Measurements from ENCODE around the gene CACNA2D3. TPM values are rescaled to one million over a fixed set of nuclear protein-coding genes. Genes with fewer than 3 reads are reported as not detected.

Gene CACNA2D3
- total and polyA plus RNA-seq, 4 donors = 0.72 to 2.4 (median 1.5) TPM

- no peaks in the 10 kb centered on the region for H3K9me3 ChIP-seq (ENCODE audit: control insufficient read depth, low read length)
- 79% methylated on average over 5 of the region's 5 CpGs for WGBS, 2 donors
- no peaks in the 10 kb centered on the region for H3K27me3 ChIP-seq (ENCODE audit: control insufficient read depth in 1 of 2, insufficient read depth in 2 of 2, low read length in 1 of 2)
- H3K36me3 ChIP-seq (ENCODE audit: control insufficient read depth in 1 of 2, insufficient read depth in 2 of 2, low read length in 1 of 2) = no peaks in the 10 kb centered on the region
- H3K4me3 ChIP-seq (ENCODE audit: low read length in 2 of 2) = no peak overlapping the region
- no peaks in the 10 kb centered on the region for H3K4me1 ChIP-seq (ENCODE audit: control insufficient read depth in 1 of 2, insufficient read depth in 2 of 2, low read length in 2 of 2)
- intact Hi-C loops (cut with DNase I) = no loop called here
- DNase-seq = no peak
- H3K27ac ChIP-seq (ENCODE audit: low read depth in 1 of 2, low read length in 2 of 2) = no peak overlapping the region
- ATAC-seq (ENCODE audit: low FRiP score) = no peak
Observed at GRCh38 chr3:54228806-54229205, 106.5 kb downstream of the CACNA2D3 start.

DNA sequence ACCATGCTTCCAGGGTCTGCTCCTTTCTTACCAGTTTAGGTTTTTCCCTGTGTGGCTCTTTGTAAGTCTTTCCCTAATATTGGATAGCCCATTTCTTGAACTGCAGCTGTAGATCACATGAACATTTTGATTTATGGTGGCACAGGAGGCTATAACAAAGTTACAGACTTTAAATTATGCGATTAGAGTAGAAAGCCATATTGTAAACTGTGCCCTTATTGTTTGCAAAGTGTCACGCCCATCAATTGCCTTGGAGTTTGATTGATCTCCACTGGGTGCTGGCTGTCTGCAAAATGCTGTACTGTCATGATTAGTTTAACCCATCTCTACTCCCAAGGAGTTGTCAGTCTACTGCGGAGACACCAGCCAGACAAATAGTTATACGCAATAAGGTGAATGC is 110.3 kb downstream of the CACNA2D3 start:
- no peak overlapping the region for H3K27ac ChIP-seq (ENCODE audit: low read depth in 1 of 2, low read length in 2 of 2)
- H3K4me1 ChIP-seq (ENCODE audit: control insufficient read depth in 1 of 2, insufficient read depth in 2 of 2, low read length in 2 of 2) = no peaks in the 10 kb centered on the region
- DNase-seq (no peak), ATAC-seq (ENCODE audit: low FRiP score) (no peak)
- no peaks in the 10 kb centered on the region for H3K36me3 ChIP-seq (ENCODE audit: control insufficient read depth in 1 of 2, insufficient read depth in 2 of 2, low read length in 1 of 2)
- intact Hi-C loops (cut with DNase I) = no loop called here
- H3K27me3 ChIP-seq (ENCODE audit: control insufficient read depth in 1 of 2, insufficient read depth in 2 of 2, low read length in 1 of 2) = no peaks in the 10 kb centered on the region
- WGBS, 2 donors = 88 to 92% methylated on average over 4 of the region's 4 CpGs
- no peaks in the 10 kb centered on the region for H3K9me3 ChIP-seq (ENCODE audit: control insufficient read depth, low read length)
- no peak overlapping the region for H3K4me3 ChIP-seq (ENCODE audit: low read length in 2 of 2)

DNA sequence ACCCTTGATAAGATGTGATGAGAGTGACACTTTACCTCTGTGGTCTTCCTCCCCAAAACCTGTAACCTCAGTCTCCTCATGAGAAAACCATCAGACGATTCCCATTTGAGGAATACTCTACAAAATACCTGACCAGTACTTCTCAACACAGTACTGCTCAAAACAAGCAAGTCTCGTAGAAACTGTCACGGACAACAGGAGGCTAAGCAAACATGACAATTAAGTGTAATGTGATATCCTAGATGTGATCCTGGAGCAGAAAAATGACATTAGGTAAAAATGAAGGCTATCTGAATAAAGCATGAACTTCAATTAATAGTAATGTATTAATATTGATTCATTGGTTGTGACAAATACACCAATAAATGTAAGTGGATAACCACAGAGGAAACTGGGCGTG is 113.6 kb downstream of the CACNA2D3 start:
- ATAC-seq (ENCODE audit: low FRiP score) (no peak), DNase-seq (no peak)
- Histone ChIP-seq H3K9me3 (ENCODE audit: control insufficient read depth, low read length) (no peaks in the 10 kb centered on the region), H3K27ac (ENCODE audit: low read depth in 1 of 2, low read length in 2 of 2) (no peak overlapping the region), H3K36me3 (ENCODE audit: control insufficient read depth in 1 of 2, insufficient read depth in 2 of 2, low read length in 1 of 2) (no peaks in the 10 kb centered on the region), H3K4me3 (ENCODE audit: low read length in 2 of 2) (no peak overlapping the region), H3K4me1 (ENCODE audit: control insufficient read depth in 1 of 2, insufficient read depth in 2 of 2, low read length in 2 of 2) (no peaks in the 10 kb centered on the region), H3K27me3 (ENCODE audit: control insufficient read depth in 1 of 2, insufficient read depth in 2 of 2, low read length in 1 of 2) (no peaks in the 10 kb centered on the region)
- 77 to 79% methylated on average over 4 of the region's 4 CpGs for WGBS, 2 donors
- intact Hi-C loops (cut with DNase I) = no loop called here

DNA sequence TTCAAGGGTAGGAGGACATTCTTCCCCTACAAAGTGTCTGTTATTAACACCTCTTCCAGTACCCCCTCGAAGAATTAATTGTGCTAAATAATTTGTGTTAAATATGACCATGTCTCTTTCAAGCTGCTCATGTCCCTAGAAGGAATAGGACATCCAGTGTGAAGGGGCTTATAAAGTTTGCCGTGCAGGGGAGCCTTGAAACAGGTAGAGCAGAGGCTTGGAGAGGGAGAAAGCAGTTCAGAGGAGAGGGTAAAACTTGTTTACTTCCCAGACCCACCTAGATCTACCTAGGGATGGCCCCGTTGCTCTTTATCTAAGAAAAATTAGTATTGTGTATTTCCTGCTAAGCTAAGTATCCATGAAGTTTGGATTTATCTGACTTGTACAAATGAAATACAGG is 114.8 kb downstream of the CACNA2D3 start:
- Histone ChIP-seq H3K4me1 (ENCODE audit: control insufficient read depth in 1 of 2, insufficient read depth in 2 of 2, low read length in 2 of 2) (no peaks in the 10 kb centered on the region), H3K4me3 (ENCODE audit: low read length in 2 of 2) (no peak overlapping the region), H3K9me3 (ENCODE audit: control insufficient read depth, low read length) (no peaks in the 10 kb centered on the region), H3K36me3 (ENCODE audit: control insufficient read depth in 1 of 2, insufficient read depth in 2 of 2, low read length in 1 of 2) (no peaks in the 10 kb centered on the region), H3K27ac (ENCODE audit: low read depth in 1 of 2, low read length in 2 of 2) (no peak overlapping the region), H3K27me3 (ENCODE audit: control insufficient read depth in 1 of 2, insufficient read depth in 2 of 2, low read length in 1 of 2) (no peaks in the 10 kb centered on the region)
- intact Hi-C loops (cut with DNase I) = no loop called here
- DNase-seq = no peak
- no peak for ATAC-seq (ENCODE audit: low FRiP score)
- WGBS, 2 donors = 62 to 65% methylated on average over 3 of the region's 3 CpGs

DNA sequence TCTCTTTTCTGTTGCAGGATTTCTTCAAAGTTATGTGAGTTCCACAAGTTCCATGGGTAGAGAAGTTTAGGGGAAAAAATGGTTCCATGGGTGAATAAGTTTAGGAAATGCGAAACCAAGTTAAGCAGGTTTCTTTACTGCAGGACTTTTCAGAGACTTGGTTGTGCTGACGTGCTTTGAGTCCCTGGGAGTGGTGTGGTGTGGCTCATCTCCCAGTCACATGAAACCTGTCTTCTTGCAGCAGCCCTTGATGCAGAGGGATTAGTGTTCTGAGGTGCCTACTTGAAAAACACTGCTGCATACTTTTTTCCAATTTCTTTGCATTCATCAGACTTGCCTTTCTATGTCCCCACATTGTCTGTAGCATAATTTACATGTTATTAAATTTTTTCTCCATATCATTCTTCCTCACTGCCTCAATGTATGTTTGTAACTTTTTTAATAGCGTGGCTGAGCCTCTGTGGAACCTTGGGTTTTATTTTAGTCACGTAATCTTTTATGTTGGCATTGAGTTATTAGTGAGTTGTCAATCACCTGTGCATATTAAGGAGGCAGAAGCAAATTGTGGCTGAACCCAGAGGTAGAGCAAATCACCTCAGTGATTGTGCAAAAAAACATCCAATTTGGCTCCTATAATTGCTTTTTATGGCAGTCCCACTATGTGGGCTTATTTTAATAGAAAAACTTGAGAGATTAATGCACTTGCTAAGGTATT is 115.6 kb downstream of the CACNA2D3 start:
- no peak overlapping the region for H3K4me3 ChIP-seq (ENCODE audit: low read length in 2 of 2)
- WGBS, 2 donors = 58 to 64% methylated on average over 4 of the region's 4 CpGs
- no peak for DNase-seq
- intact Hi-C loops (cut with DNase I) = no loop called here
- no peak for ATAC-seq (ENCODE audit: low FRiP score)
- no peaks in the 10 kb centered on the region for H3K9me3 ChIP-seq (ENCODE audit: control insufficient read depth, low read length)
- no peaks in the 10 kb centered on the region for H3K27me3 ChIP-seq (ENCODE audit: control insufficient read depth in 1 of 2, insufficient read depth in 2 of 2, low read length in 1 of 2)
- H3K36me3 ChIP-seq (ENCODE audit: control insufficient read depth in 1 of 2, insufficient read depth in 2 of 2, low read length in 1 of 2) = no peaks in the 10 kb centered on the region
- H3K4me1 ChIP-seq (ENCODE audit: control insufficient read depth in 1 of 2, insufficient read depth in 2 of 2, low read length in 2 of 2) = no peaks in the 10 kb centered on the region
- no peak overlapping the region for H3K27ac ChIP-seq (ENCODE audit: low read depth in 1 of 2, low read length in 2 of 2)

DNA sequence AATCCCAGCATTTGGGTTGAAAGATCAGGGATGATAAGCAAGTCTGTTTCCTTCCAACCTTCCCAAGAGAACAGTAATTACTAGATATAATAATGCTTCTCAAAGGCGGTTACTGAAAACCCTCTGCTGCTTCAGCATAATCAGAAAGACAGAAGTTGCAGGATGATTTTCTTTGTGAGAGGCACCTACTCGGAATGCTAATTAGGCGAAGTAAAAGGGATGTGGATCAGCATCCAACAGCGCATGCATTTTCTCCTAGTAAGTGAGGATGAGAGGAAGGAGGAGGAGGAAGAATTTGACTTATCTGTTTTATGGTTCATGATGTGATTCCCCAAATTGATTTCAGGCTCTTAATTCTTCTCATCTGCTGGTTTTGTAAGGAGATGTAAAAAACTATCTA is 118.0 kb downstream of the CACNA2D3 start:
- Histone ChIP-seq H3K4me3 (ENCODE audit: low read length in 2 of 2) (no peak overlapping the region), H3K4me1 (ENCODE audit: control insufficient read depth in 1 of 2, insufficient read depth in 2 of 2, low read length in 2 of 2) (no peaks in the 10 kb centered on the region), H3K27me3 (ENCODE audit: control insufficient read depth in 1 of 2, insufficient read depth in 2 of 2, low read length in 1 of 2) (no peaks in the 10 kb centered on the region), H3K27ac (ENCODE audit: low read depth in 1 of 2, low read length in 2 of 2) (no peak overlapping the region), H3K9me3 (ENCODE audit: control insufficient read depth, low read length) (peaks cover under 1% of the 10 kb centered on the region), H3K36me3 (ENCODE audit: control insufficient read depth in 1 of 2, insufficient read depth in 2 of 2, low read length in 1 of 2) (no peaks in the 10 kb centered on the region)
- ATAC-seq (ENCODE audit: low FRiP score) (no peak), DNase-seq (no peak)
- 74% methylated on average over 4 of the region's 4 CpGs for WGBS, 2 donors
- intact Hi-C loops (cut with DNase I) = no loop called here

- Histone ChIP-seq H3K9me3 (ENCODE audit: control insufficient read depth, low read length) (peaks cover 2% of the 10 kb centered on the region), H3K27me3 (ENCODE audit: control insufficient read depth in 1 of 2, insufficient read depth in 2 of 2, low read length in 1 of 2) (no peaks in the 10 kb centered on the region), H3K27ac (ENCODE audit: low read depth in 1 of 2, low read length in 2 of 2) (no peak overlapping the region), H3K4me1 (ENCODE audit: control insufficient read depth in 1 of 2, insufficient read depth in 2 of 2, low read length in 2 of 2) (no peaks in the 10 kb centered on the region), H3K4me3 (ENCODE audit: low read length in 2 of 2) (no peak overlapping the region), H3K36me3 (ENCODE audit: control insufficient read depth in 1 of 2, insufficient read depth in 2 of 2, low read length in 1 of 2) (no peaks in the 10 kb centered on the region)
- 31 to 42% methylated on average over 13 of the region's 13 CpGs for WGBS, 2 donors
- DNase-seq (no peak), ATAC-seq (ENCODE audit: low FRiP score) (no peak)
- intact Hi-C loops (cut with DNase I) = no loop called here
Observed at GRCh38 chr3:54243056-54243931, 120.9 kb downstream of the CACNA2D3 start.

DNA sequence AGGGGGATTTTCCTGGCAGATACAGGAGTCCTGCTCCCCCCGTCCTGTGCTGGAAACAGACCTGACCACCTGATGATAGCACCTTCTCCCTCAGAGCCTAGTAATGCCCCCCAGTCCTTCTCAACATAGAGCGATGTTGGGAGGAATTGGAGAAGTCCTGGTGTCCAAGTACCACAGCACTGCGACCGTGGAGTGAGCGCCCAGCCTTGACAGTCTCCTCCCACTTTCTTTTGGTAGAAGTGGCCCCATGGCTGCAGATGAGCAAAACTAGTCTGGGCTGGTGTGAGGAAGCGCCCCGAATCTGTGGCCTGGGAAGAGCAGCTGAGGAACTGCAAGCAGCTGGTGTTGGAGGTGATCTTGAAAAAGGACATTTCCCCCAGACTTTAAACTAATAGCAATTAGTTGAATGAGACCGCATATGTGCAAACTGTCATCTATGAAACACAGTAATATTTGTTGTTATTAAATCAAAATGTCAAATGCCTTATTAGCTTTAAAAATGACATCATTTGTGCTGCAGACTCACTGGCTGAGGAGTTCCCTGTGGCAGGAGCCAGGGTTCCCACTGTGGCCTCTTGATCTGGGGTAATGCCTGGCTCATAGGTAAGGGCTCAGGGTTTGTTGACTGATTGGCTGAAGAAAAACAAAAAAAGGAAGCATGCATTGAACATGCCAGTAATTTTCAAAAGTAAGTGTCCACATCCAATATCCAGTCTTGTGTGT is 121.8 kb downstream of the CACNA2D3 start:
- Histone ChIP-seq H3K9me3 (ENCODE audit: control insufficient read depth, low read length) (peaks cover 2% of the 10 kb centered on the region), H3K4me3 (ENCODE audit: low read length in 2 of 2) (no peak overlapping the region), H3K36me3 (ENCODE audit: control insufficient read depth in 1 of 2, insufficient read depth in 2 of 2, low read length in 1 of 2) (no peaks in the 10 kb centered on the region), H3K4me1 (ENCODE audit: control insufficient read depth in 1 of 2, insufficient read depth in 2 of 2, low read length in 2 of 2) (no peaks in the 10 kb centered on the region), H3K27me3 (ENCODE audit: control insufficient read depth in 1 of 2, insufficient read depth in 2 of 2, low read length in 1 of 2) (no peaks in the 10 kb centered on the region), H3K27ac (ENCODE audit: low read depth in 1 of 2, low read length in 2 of 2) (no peak overlapping the region)
- WGBS, 2 donors = 88 to 92% methylated on average over 8 of the region's 8 CpGs
- ATAC-seq (ENCODE audit: low FRiP score) (no peak), DNase-seq (no peak)
- intact Hi-C loops (cut with DNase I) = no loop called here
